Measurements from ENCODE around the gene SOX5. TPM values are rescaled to one million over a fixed set of nuclear protein-coding genes. Genes with fewer than 3 reads are reported as not detected.

The SOX5 gene
- total RNA-seq, 3 donors from 2014 or later, result 10.5 to 42.1 (median 11.7) TPM

GRCh38 chr12:23947395-23947794 is 2.1 kb downstream of the SOX5 start:
- intact Hi-C loops (cut with DNase I; ENCODE audit: low total_unique reads), result no loop called here
- H3K36me3 ChIP-seq, result no peaks in the 10 kb centered on the region
- no peak overlapping the region for H3K4me3 ChIP-seq
- TF ChIP-seq POLR2AphosphoS5 (IDR thresholded peaks at IDR 0.05) (no peak), POLR2A (IDR thresholded peaks at IDR 0.05) (no peak), CTCF (IDR thresholded peaks at IDR 0.05) (no peak)
- H3K27me3 ChIP-seq, result no peaks in the 10 kb centered on the region
- H3K4me1 ChIP-seq, result no peaks in the 10 kb centered on the region
- DNase-seq (ENCODE audit: low spot score in 2 of 2), result no peak
- no peaks in the 10 kb centered on the region for H3K9me3 ChIP-seq
- H3K27ac ChIP-seq, result no peak overlapping the region

GRCh38 chr12:23945249-23945648 is 4.2 kb downstream of the SOX5 start:
- no peak for DNase-seq (ENCODE audit: low spot score in 2 of 2)
- Histone ChIP-seq H3K4me1 (no peaks in the 10 kb centered on the region), H3K27ac (no peak overlapping the region), H3K9me3 (no peaks in the 10 kb centered on the region), H3K4me3 (no peak overlapping the region), H3K27me3 (no peaks in the 10 kb centered on the region), H3K36me3 (no peaks in the 10 kb centered on the region)
- no peak for TF ChIP-seq POLR2A (IDR thresholded peaks at IDR 0.05)
- TF ChIP-seq POLR2AphosphoS5 (IDR thresholded peaks at IDR 0.05), result no peak
- no peak for TF ChIP-seq CTCF (IDR thresholded peaks at IDR 0.05)
- intact Hi-C loops (cut with DNase I; ENCODE audit: low total_unique reads), result no loop called here

GRCh38 chr12:23944067-23944466 is 5.4 kb downstream of the SOX5 start:
- H3K27me3 ChIP-seq, result no peaks in the 10 kb centered on the region
- no peaks in the 10 kb centered on the region for H3K4me1 ChIP-seq
- intact Hi-C loops (cut with DNase I; ENCODE audit: low total_unique reads), result no loop called here
- H3K4me3 ChIP-seq, result no peak overlapping the region
- no peaks in the 10 kb centered on the region for H3K36me3 ChIP-seq
- no peak overlapping the region for H3K27ac ChIP-seq
- no peaks in the 10 kb centered on the region for H3K9me3 ChIP-seq
- TF ChIP-seq POLR2AphosphoS5 (IDR thresholded peaks at IDR 0.05), result no peak
- no peak for TF ChIP-seq POLR2A (IDR thresholded peaks at IDR 0.05)
- TF ChIP-seq CTCF (IDR thresholded peaks at IDR 0.05), result no peak
- DNase-seq (ENCODE audit: low spot score in 2 of 2), result no peak

GRCh38 chr12:23942841-23943240 is 6.6 kb downstream of the SOX5 start:
- no peak for DNase-seq (ENCODE audit: low spot score in 2 of 2)
- no peak for TF ChIP-seq POLR2AphosphoS5 (IDR thresholded peaks at IDR 0.05)
- TF ChIP-seq POLR2A (IDR thresholded peaks at IDR 0.05), result no peak
- TF ChIP-seq CTCF (IDR thresholded peaks at IDR 0.05), result no peak
- Histone ChIP-seq H3K9me3 (no peaks in the 10 kb centered on the region), H3K4me1 (no peaks in the 10 kb centered on the region), H3K36me3 (no peaks in the 10 kb centered on the region), H3K27ac (no peak overlapping the region), H3K27me3 (no peaks in the 10 kb centered on the region), H3K4me3 (no peak overlapping the region)
- intact Hi-C loops (cut with DNase I; ENCODE audit: low total_unique reads), result no loop called here

GRCh38 chr12:23941780-23942179 is 7.7 kb downstream of the SOX5 start:
- no peak overlapping the region for H3K4me3 ChIP-seq
- no peak for TF ChIP-seq CTCF (IDR thresholded peaks at IDR 0.05)
- TF ChIP-seq POLR2AphosphoS5 (IDR thresholded peaks at IDR 0.05), result no peak
- TF ChIP-seq POLR2A (IDR thresholded peaks at IDR 0.05), result no peak
- intact Hi-C loops (cut with DNase I; ENCODE audit: low total_unique reads), result no loop called here
- H3K9me3 ChIP-seq, result no peaks in the 10 kb centered on the region
- H3K4me1 ChIP-seq, result no peaks in the 10 kb centered on the region
- H3K27ac ChIP-seq, result no peak overlapping the region
- no peak for DNase-seq (ENCODE audit: low spot score in 2 of 2)
- H3K36me3 ChIP-seq, result no peaks in the 10 kb centered on the region
- H3K27me3 ChIP-seq, result no peaks in the 10 kb centered on the region

Data from breast epithelium (tissue), 4 donors.